HG03439 (cell line): Measurements from ENCODE around the gene CFAP210.
A peak's percentile ranks its signal among the peaks of the same experiment; 100 is the strongest.

Source experiments
- ATAC-seq: cut with Tn5 transposase; IDR thresholded peaks from one replicate; pipeline ENCODE4 v1.9.1; 2021; ENCODE audit warnings: mild to moderate bottlenecking, moderate library complexity; ENCODE audit not compliant: unreplicated experiment

CFAP210 gene, protein sequence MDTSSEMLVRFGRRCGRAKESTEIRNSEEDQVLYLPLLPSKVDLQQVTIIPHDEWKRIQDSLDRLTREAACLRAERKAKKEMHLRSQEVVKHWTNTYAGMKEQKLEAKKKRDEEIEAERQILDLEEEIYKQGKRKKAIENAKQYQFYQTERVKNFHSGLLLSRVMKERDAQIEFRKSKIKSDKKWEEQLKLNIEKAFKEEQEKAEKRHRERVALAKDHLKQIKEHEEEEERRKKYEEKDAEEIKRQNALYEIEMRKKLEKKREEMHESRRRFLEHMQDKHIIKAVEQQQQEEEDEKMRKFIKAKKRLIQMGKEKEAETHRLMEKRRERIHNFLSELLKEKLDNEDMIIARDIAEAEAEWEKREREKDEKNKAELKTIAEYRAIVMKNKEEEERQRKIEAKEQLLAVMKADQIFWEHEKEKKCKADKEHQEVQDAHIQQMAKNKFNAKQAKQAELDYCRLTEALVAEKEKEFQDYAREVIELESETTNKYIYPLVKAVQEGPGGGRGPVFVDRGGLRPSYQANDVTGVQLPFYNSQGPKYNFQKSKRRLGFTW

DNA sequence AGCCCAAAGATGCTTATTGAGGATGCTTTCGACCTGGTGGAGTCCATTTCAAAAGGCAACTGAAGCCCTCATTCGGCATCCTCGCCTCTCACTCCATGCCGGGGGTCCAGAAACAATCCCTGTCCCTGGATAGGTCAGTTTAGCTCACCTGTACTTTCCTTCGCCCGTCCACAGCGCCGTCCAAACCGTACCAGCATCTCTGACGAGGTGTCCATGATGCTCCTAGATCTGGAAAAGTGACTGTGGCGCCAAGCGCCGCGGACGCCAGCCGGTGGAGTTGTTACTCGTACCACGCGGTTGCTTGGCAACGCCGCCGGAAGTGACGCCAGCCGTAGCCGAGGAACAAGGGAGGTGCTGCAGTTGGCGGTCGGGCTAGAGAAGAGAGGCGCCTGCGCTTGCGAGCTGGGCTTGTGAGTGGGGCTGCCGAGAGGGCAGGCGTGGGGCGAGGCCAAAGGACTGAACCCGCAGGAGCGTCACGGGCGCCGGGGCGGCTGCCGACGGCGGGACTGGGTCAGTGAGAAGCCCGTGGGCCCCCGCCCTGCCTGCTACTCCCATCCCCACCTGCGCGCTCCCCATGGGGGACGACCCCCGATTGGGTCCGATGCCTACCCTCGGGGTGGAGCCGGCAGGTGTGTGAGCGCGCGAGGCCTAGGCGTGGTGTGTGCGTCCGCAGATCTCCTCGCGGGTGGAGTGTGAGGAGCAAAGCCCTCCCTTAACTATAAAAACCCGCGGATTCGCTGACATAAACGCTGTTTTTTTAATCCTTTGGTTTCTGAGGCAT is at the start of gene CFAP210, which contains the start of gene PHOSPHO2:
TSS of gene CFAP210 (minus strand) at position 293 of the 781 bp plus-strand sequence. CDS start at position 215, 78 bp downstream.
TSS of gene PHOSPHO2 (plus strand) at position 357 of the 781 bp plus-strand sequence. CDS start 6,503 bp downstream, outside the sequence.
- peak; percentile 100 for ATAC-seq

GRCh38 chr2:169743549-169743948 is 49.3 kb upstream of the CFAP210 start:
- ATAC-seq = no peak

DNA sequence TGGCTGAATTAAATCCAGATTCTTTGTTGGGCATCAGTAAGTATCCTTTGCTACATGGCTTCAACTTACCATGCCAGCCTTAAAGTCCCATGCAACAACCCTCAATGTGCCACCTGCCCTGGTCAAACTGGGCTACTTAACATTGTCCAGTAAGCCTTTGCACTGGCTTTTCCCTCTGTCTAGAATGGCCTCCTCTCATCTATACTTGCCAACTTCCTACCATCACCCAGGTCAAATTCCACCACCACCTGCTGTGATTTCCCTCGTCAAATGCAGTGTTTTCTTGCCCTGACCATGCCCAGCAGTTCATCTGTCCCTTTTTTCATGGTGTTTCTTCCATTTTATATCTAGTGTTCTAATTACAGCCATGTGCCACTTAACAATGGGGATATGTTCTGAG is 45.1 kb upstream of the CFAP210 start:
- ATAC-seq = no peak

GRCh38 chr2:169738566-169739229 is 44.5 kb upstream of the CFAP210 start:
- ATAC-seq = no peak

DNA sequence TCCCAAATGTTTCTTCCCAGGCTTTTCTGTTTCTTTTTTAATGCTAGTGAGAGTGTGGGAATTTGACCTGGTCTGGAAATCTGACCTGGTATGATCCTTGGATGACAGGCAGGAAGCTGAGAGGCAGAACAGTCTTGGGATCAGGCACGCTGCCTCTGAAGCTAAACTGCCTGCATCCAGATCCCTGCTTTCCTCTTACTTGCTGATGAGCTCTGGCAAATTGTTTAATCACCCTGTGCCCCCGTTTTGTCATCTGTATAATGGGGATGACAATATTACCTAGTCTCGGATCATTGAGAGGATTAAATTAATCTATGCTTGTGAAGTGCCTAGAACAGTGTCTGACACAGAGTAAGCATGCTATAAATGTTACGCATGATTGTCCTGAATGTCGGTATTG is 42.7 kb upstream of the CFAP210 start:
- no peak for ATAC-seq

DNA sequence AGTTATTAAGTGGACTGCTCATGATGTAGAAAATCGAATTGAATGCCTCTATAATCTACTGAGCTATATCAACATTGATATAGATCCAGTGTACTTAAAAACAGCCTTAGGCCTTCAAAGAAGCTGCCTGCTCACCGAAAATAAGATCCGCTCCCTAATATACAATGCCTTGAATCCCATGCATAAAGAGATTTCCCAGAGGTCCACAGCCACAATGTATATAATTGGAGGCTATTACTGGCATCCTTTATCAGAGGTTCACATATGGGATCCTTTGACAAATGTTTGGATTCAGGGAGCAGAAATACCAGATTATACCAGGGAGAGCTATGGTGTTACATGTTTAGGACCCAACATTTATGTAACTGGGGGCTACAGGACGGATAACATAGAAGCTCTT is 41.4 kb upstream of the CFAP210 start:
- ATAC-seq = no peak

DNA sequence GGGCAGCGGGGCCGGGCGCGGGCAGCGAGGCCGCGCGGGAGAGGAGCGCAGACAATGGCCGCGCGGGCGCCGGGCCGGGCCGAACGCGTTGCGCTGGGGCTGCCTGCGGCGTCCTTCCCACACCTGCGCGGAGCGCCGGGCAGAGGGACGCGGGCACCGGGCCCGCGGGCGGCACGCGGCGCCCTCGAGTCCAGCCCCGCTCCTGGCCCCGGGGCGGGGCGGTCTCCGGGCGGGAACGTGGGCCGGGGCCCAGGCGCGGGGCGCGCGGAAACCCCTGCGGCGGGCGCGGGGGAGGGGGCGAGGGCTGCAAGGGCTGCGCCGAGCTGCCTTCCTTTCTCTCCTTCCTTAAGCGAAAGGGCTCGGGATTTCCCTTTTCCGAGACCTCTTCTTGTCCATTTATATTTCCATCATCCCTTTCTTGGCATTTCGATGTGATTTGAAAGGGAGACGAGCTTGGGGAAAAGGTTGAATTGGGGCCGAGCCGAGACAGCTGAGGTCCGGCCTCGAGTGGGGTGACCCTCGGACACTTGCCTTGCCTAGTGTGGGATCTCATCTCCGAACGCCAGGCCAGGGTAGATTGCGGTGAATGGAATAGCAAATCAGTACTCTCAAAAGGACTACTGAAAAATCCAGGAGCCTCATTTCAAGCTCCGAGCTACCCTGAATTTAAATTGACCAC is 40.1 kb upstream of the CFAP210 start:
- ATAC-seq = peak; percentile 50

DNA sequence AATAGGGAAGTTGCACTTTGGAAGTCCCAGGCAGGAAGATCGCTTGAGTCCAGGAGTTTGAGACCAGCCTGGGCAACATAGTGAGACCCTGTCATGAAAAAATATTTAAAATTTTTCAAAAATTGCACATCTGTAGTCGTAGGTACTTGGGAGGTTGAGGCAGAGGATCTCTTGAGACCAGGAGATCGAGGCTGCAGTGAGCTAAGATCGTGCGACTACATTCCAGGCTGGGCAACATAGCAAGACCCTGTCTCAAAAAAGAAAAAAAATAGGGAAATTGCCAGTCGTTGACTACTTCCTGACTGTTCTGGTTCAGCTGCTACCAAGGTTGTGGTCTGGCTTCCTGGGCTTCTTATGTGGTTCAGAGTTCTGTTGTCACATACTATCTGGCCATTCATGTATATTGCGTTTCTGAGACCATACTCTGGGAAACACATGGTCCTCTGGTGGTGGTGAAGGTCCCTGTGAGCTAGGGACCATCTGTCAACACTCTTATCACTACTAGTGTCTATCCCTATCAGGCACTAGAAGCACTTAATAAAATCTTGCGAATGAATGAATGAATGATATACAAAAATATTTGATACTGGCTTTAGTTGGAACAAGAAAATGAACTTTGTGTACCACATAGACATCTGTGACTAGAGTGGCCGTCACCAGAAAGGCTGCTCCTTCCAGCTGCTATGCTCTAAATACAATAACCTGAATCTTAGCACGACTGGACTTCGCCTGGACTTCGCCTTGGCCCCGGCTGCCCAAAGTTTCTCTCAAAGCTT is 38.6 kb upstream of the CFAP210 start:
- ATAC-seq = no peak

DNA sequence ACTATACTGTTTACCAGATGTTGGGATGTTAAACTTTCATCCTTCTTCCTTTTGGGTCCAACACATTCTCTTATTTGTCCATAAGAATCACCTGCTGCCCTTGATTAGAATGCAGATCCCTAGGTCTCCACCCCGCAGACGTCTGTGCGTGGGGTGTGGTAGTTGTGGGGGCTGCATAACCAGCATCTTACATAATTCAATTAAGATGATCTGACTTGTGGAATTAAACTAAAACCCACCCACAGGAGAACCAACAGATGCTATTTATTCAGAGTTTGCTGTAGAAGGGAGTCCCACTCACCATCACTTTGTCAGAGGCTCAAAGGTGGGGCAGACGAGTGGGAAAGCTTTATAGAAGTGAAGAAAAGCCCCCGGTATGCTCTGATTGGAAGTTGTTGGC is 37.9 kb upstream of the CFAP210 start:
- no peak for ATAC-seq

- ATAC-seq = no peak
Measured at GRCh38 chr2:169729274-169729605, 35.0 kb upstream of the CFAP210 start.

- no peak for ATAC-seq
Measured at GRCh38 chr2:169727065-169727464, 32.9 kb upstream of the CFAP210 start.

DNA sequence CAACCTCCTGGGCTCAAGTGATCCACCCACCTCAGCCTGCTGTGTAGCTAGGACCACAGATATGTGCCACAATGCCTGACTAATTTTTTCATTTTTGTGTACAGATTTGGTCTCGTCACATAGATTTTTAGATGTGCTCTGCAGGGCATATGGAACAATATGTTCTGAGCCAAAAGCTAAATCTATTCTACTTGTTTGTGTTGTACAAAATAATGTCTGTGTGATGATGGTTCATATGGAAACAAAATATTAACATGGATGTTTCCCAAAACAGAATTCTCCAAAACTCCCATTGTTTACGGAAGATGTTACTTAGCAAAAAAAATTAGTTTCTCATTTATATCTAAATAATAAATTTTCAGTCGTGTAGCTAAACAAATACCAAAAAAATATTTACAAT is 26.8 kb upstream of the CFAP210 start:
- no peak for ATAC-seq

GRCh38 chr2:169718930-169719504 is 24.8 kb upstream of the CFAP210 start:
- no peak for ATAC-seq

DNA sequence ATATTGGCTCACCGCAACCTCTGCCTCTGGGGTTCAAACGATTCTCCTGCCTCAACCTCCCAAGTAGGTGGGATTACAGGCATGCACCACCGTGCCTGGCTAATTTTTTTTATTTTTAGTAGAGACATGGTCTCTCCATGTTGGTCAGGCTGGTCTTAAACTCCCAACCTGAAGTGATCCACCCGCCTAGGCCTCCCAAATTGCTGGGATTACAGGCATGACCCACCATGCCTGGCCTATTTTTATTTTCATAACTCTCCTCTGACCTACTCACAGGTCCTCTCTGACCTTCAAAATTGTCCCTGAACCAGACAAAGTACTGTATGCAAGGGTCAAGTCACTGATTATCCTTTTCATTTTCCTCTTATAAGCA is 23.5 kb upstream of the CFAP210 start:
- ATAC-seq = no peak

- no peak for ATAC-seq
Measured at GRCh38 chr2:169716938-169717690, 22.9 kb upstream of the CFAP210 start.

GRCh38 chr2:169716238-169716886 is 22.2 kb upstream of the CFAP210 start:
- ATAC-seq = no peak

- no peak for ATAC-seq
Measured at GRCh38 chr2:169715379-169716237, 21.4 kb upstream of the CFAP210 start.
